ENCODE data around the gene MANBA. TPM values are rescaled to one million over a fixed set of nuclear protein-coding genes. Genes with fewer than 3 reads are reported as not detected.

The MANBA gene
- total and polyA plus RNA-seq, 2 of the 13 experiments (the other 11 are each of a cell fraction or from before 2014, with no cell fraction given), result 11.7 to 33.3 TPM

DNA sequence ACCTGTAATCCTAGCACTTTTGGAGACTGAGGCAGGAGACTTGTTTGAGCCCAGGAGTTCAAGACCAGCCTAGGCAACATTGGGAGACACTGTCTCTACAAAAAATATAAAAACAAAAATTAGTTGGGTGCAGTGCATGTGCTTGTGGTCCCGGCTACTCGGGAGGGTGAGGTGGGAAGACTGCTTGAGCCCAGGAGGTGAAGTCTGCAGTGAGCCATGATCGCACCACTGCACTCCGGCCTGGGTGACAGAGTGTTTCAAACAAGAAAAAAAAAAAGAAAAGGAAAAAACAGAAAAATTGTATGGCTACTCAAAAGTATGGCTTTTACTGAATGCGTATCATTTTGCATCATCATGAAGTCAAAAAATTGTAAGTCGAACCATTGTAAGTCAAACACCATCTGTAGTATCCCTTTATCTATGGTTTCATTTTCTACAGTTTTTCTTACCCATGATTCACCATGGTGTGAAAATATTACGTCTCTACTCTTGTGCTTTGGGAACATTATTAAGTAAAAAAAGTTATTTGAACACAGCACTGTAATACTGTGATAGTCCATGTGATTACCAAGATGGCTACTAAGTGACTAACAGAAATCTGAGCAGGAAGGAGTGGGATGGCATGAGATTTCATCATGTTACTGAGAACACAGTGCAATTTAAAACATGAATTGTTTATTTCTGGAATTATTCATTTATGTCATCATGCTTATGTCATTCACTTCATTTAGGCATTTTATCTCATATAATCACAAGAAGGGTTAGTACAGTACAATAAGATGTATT, 26.5 kb upstream of the MANBA start (continued):
- no peak for TF ChIP-seq ZNF773 (CRISPR knock-in tag; IDR thresholded peaks at IDR 0.05; ENCODE audit: borderline replicate concordance)
- no peak for TF ChIP-seq YEATS4 (CRISPR knock-in tag; IDR thresholded peaks at IDR 0.05; ENCODE audit: borderline replicate concordance)
- no peak for TF ChIP-seq ATAD3A (CRISPR knock-in tag; IDR thresholded peaks at IDR 0.05)
- no peak for TF ChIP-seq ATF1 (CRISPR knock-in tag; IDR thresholded peaks at IDR 0.05)
- TF ChIP-seq ZNF598 (CRISPR knock-in tag; IDR thresholded peaks at IDR 0.05; ENCODE audit: borderline replicate concordance), result no peak

DNA sequence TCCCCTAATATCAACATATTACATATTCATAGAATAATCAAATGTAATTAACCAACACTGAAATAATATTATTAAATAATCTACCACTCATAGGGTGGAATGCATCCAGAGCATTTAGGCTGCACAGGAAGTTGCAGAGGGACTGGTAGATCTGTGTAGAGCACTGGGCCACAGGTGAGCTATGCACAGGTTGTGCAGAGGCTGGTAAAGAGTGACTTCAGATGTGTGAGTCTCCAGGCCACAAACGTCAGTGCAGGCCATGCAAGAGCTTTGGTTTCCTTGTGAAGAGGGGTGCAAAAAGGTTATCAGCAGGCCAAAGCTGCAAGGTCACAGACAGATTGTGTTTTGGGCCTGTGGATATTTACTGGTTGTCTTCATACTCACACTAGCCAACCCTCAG, 25.5 kb upstream of the MANBA start:
- WGBS (ENCODE audit: low lambda C conversion rate), result 17% methylated on average over 1 of the region's 1 CpG
- Histone ChIP-seq H3K4me1 (ENCODE audit: insufficient read depth, low read length) (peaks cover 10% of the 10 kb centered on the region), H3K36me3 (replicated peaks in 1 of 2; ENCODE audit: control insufficient read depth in 1 of 2, insufficient read depth in 2 of 2, low read length in 2 of 2) (no peaks in the 10 kb centered on the region; a peak in 1 of 5 replicates), H3K27me3 (ENCODE audit: control insufficient read depth in 1 of 2, insufficient read depth in 2 of 2, low read length in 2 of 2) (no peaks in the 10 kb centered on the region), H3K4me2 (ENCODE audit: low read depth, low read length) (no peak overlapping the region), H3K4me3 (replicated peaks in 1 of 3; ENCODE audit: insufficient read depth in 1 of 3, low read depth in 2 of 3, low read length in 3 of 3) (no peak overlapping the region), H3K9ac (ENCODE audit: insufficient read depth, low read depth, low read length) (no peak overlapping the region), H3K79me2 (ENCODE audit: insufficient read depth, low read length) (no peaks in the 10 kb centered on the region), H4K20me1 (ENCODE audit: insufficient read depth, low read length) (no peaks in the 10 kb centered on the region), H3K27ac (ENCODE audit: extremely low read length, insufficient read depth, low read length) (no peak overlapping the region), H2AFZ (ENCODE audit: low read length) (no peak overlapping the region), H3K9me3 (ENCODE audit: low read length) (no peaks in the 10 kb centered on the region)
- intact Hi-C loops (cut with micrococcal nuclease; ENCODE audit: unreplicated experiment) (no loop called here), in situ Hi-C loops (cut with HindIII; ENCODE audit: extremely low pct_ligation_motif_present, low pct_unique_long_range_greater_than_20kb) (no loop called here)
- ChIA-PET CTCF (ENCODE audit: low intra/inter-chr PET ratio, low total read pairs) (no interaction called here), POLR2A (interaction anchor here (1.1 kb wide), 1 partner anchor 42 kb away, joined by 3 read pairs; no protein-coding TSS in a partner anchor)
- DNase-seq (ENCODE audit: low spot score) (no peak), ATAC-seq (peak; percentile 52), FAIRE-seq (no peak)
- no TSS peak for BruUV-seq (replicated peaks)
- TF ChIP-seq SRSF4 (IDR thresholded peaks at IDR 0.05; ENCODE audit: low read depth, low read length, poor library complexity, severe bottlenecking) (no peak), PRMT3 (CRISPR knock-in tag; IDR thresholded peaks at IDR 0.05; ENCODE audit: borderline replicate concordance, low read depth) (no peak), ZFYVE20 (CRISPR knock-in tag; IDR thresholded peaks at IDR 0.05; ENCODE audit: borderline replicate concordance, low read depth) (no peak), ZNF282 (IDR thresholded peaks at IDR 0.05; ENCODE audit: partially characterized antibody) (no peak), ZFY (CRISPR knock-in tag; IDR thresholded peaks at IDR 0.05) (no peak), RFXANK (CRISPR knock-in tag; IDR thresholded peaks at IDR 0.05) (no peak), ZFP36 (IDR thresholded peaks at IDR 0.05; ENCODE audit: borderline replicate concordance, low read depth, low read length, partially characterized antibody) (no peak), ZNF326 (CRISPR knock-in tag; IDR thresholded peaks at IDR 0.05; ENCODE audit: borderline replicate concordance) (no peak), SALL2 (CRISPR knock-in tag; IDR thresholded peaks at IDR 0.05) (no peak)
- TF ChIP-seq, protein P1, sequence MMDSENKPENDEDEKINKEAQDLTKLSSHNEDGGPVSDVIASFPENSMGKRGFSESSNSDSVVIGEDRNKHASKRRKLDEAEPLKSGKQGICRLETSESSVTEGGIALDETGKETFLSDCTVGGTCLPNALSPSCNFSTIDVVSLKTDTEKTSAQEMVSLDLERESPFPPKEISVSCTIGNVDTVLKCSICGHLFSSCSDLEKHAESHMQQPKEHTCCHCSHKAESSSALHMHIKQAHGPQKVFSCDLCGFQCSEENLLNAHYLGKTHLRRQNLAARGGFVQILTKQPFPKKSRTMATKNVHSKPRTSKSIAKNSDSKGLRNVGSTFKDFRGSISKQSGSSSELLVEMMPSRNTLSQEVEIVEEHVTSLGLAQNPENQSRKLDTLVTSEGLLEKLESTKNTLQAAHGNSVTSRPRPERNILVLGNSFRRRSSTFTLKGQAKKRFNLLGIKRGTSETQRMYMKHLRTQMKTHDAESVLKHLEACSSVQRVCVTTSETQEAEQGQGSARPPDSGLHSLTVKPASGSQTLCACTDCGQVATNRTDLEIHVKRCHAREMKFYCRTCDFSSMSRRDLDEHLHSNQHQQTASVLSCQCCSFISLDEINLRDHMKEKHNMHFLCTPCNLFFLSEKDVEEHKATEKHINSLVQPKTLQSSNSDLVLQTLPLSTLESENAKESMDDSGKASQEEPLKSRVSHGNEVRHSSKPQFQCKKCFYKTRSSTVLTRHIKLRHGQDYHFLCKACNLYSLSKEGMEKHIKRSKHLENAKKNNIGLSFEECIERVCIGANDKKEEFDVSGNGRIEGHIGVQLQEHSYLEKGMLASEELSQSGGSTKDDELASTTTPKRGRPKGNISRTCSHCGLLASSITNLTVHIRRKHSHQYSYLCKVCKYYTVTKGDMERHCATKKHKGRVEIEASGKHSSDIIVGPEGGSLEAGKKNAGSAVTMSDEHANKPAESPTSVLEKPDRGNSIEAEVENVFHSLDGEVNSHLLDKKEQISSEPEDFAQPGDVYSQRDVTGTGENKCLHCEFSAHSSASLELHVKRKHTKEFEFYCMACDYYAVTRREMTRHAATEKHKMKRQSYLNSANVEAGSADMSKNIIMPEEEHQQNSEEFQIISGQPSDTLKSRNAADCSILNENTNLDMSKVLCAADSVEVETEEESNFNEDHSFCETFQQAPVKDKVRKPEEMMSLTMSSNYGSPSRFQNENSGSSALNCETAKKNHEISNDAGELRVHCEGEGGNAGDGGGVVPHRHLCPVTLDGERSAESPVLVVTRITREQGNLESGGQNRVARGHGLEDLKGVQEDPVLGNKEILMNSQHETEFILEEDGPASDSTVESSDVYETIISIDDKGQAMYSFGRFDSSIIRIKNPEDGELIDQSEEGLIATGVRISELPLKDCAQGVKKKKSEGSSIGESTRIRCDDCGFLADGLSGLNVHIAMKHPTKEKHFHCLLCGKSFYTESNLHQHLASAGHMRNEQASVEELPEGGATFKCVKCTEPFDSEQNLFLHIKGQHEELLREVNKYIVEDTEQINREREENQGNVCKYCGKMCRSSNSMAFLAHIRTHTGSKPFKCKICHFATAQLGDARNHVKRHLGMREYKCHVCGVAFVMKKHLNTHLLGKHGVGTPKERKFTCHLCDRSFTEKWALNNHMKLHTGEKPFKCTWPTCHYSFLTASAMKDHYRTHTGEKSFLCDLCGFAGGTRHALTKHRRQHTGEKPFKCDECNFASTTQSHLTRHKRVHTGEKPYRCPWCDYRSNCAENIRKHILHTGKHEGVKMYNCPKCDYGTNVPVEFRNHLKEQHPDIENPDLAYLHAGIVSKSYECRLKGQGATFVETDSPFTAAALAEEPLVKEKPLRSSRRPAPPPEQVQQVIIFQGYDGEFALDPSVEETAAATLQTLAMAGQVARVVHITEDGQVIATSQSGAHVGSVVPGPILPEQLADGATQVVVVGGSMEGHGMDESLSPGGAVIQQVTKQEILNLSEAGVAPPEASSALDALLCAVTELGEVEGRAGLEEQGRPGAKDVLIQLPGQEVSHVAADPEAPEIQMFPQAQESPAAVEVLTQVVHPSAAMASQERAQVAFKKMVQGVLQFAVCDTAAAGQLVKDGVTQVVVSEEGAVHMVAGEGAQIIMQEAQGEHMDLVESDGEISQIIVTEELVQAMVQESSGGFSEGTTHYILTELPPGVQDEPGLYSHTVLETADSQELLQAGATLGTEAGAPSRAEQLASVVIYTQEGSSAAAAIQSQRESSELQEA (CRISPR knock-in tag; IDR thresholded peaks at IDR 0.05; ENCODE audit: not compliant biosample characterization), result no peak
